HUES64 (cell line): ENCODE results near the gene SYT2.
A peak's percentile ranks its signal among the peaks of the same experiment; 100 is the strongest.

Source experiments
- H3K27ac ChIP-seq: 2 replicates; pipeline ENCODE4 v1.7.0; 2013; ENCODE audit warnings: low read depth, low read length, inconsistent platforms
- H3K27me3 ChIP-seq: 2 replicates; pipeline ENCODE4 v1.6.1; 2013; ENCODE audit warnings: mild to moderate bottlenecking, low read length; ENCODE audit not compliant: insufficient read depth
- H3K36me3 ChIP-seq: 2 replicates; pipeline ENCODE4 v1.6.1; 2013; ENCODE audit warnings: mild to moderate bottlenecking, low read length; ENCODE audit not compliant: insufficient read depth
- H3K4me1 ChIP-seq: 2 replicates; pipeline ENCODE4 v1.6.1; 2013; ENCODE audit warnings: mild to moderate bottlenecking, low read length, moderate library complexity; ENCODE audit not compliant: insufficient read depth
- H3K4me3 ChIP-seq: 2 replicates; pipeline ENCODE4 v1.5.1; 2013; ENCODE audit warnings: mild to moderate bottlenecking, low read length, moderate library complexity
- H3K9ac ChIP-seq: 2 replicates; pipeline ENCODE4 v1.6.1; 2013; ENCODE audit warnings: mild to moderate bottlenecking, low read depth, low read length
- H3K9me3 ChIP-seq: 2 replicates; pipeline ENCODE4 v1.6.1; 2013; ENCODE audit warnings: low read depth, low read length; ENCODE audit not compliant: insufficient read depth
- WGBS: fragments of 150-250, 120-280 bp; methylation state at CpG from one replicate; pipeline ENCODE4 v1.1.7; 2013; ENCODE audit warnings: missing lambda C conversion rate; 5-methylcytosine and 5-hydroxymethylcytosine counted together

SYT2 gene

GRCh38 chr1:202600432-202601041 lies 109.7 kb downstream of the SYT2 start:
- H3K27me3 ChIP-seq: no peaks in the 10 kb centered on the region
- H3K4me3 ChIP-seq: no peak overlapping the region
- no peaks in the 10 kb centered on the region for H3K4me1 ChIP-seq

GRCh38 chr1:202599669-202600431 lies 110.4 kb downstream of the SYT2 start:
- Histone ChIP-seq H3K27me3 (no peaks in the 10 kb centered on the region), H3K9ac (no peak overlapping the region), H3K27ac (no peak overlapping the region), H3K4me1 (no peaks in the 10 kb centered on the region), H3K4me3 (no peak overlapping the region), H3K9me3 (no peaks in the 10 kb centered on the region), H3K36me3 (no peaks in the 10 kb centered on the region)
- WGBS: 62% methylated on average over 16 of the region's 16 CpGs

More at GRCh38 chr1:202600432-202601041, 109.7 kb downstream of the SYT2 start:
- WGBS: 79% methylated on average over 10 of the region's 10 CpGs
- no peaks in the 10 kb centered on the region for H3K9me3 ChIP-seq
- H3K9ac ChIP-seq: no peak overlapping the region
- H3K27ac ChIP-seq: no peak overlapping the region
- H3K36me3 ChIP-seq: no peaks in the 10 kb centered on the region

- H3K27me3 ChIP-seq: no peaks in the 10 kb centered on the region
- H3K9ac ChIP-seq: no peak overlapping the region
- 89% methylated on average over 3 of the region's 3 CpGs for WGBS
Observed at GRCh38 chr1:202597090-202597761, 113.0 kb downstream of the SYT2 start.

GRCh38 chr1:202596638-202597037 lies 113.6 kb downstream of the SYT2 start:
- H3K27ac ChIP-seq: no peak overlapping the region
- H3K9ac ChIP-seq: no peak overlapping the region
- no peaks in the 10 kb centered on the region for H3K4me1 ChIP-seq
- WGBS: 93% methylated on average over 13 of the region's 13 CpGs
- H3K4me3 ChIP-seq: no peak overlapping the region
- H3K36me3 ChIP-seq: no peaks in the 10 kb centered on the region
- no peaks in the 10 kb centered on the region for H3K27me3 ChIP-seq
- H3K9me3 ChIP-seq: no peaks in the 10 kb centered on the region

More at GRCh38 chr1:202597090-202597761, 113.0 kb downstream of the SYT2 start:
- Histone ChIP-seq H3K27ac (no peak overlapping the region), H3K4me3 (no peak overlapping the region), H3K9me3 (no peaks in the 10 kb centered on the region), H3K4me1 (no peaks in the 10 kb centered on the region), H3K36me3 (no peaks in the 10 kb centered on the region)

- H3K27ac ChIP-seq: no peak overlapping the region
- H3K9ac ChIP-seq: no peak overlapping the region
- 90% methylated on average over 4 of the region's 4 CpGs for WGBS
- H3K27me3 ChIP-seq: no peaks in the 10 kb centered on the region
- no peaks in the 10 kb centered on the region for H3K9me3 ChIP-seq
- H3K4me1 ChIP-seq: peaks cover 9% of the 10 kb centered on the region; the same call in 1 of the 2 replicates
- no peaks in the 10 kb centered on the region for H3K36me3 ChIP-seq
- H3K4me3 ChIP-seq: no peak overlapping the region
Observed at GRCh38 chr1:202593845-202594244, 116.4 kb downstream of the SYT2 start.

- Histone ChIP-seq H3K27ac (no peak overlapping the region), H3K27me3 (no peaks in the 10 kb centered on the region), H3K36me3 (no peaks in the 10 kb centered on the region), H3K9me3 (no peaks in the 10 kb centered on the region), H3K4me3 (no peak overlapping the region), H3K4me1 (peaks cover 13% of the 10 kb centered on the region; the same call in 1 of the 2 replicates), H3K9ac (no peak overlapping the region)
- WGBS: 87% methylated on average over 7 of the region's 7 CpGs
Observed at GRCh38 chr1:202592146-202592545, 118.1 kb downstream of the SYT2 start.

- Histone ChIP-seq H3K9me3 (no peaks in the 10 kb centered on the region), H3K36me3 (no peaks in the 10 kb centered on the region), H3K9ac (no peak overlapping the region), H3K27me3 (no peaks in the 10 kb centered on the region), H3K4me3 (no peak overlapping the region), H3K4me1 (peaks cover 14% of the 10 kb centered on the region; the same call in 1 of the 2 replicates), H3K27ac (no peak overlapping the region)
- WGBS: 83% methylated on average over 7 of the region's 7 CpGs
Observed at GRCh38 chr1:202591515-202591914, 118.7 kb downstream of the SYT2 start.

- no peaks in the 10 kb centered on the region for H3K9me3 ChIP-seq
- no peak overlapping the region for H3K4me3 ChIP-seq
- H3K27ac ChIP-seq: no peak overlapping the region
- H3K36me3 ChIP-seq: no peaks in the 10 kb centered on the region
- no peak overlapping the region for H3K9ac ChIP-seq
- no peaks in the 10 kb centered on the region for H3K27me3 ChIP-seq
- H3K4me1 ChIP-seq: peaks cover 19% of the 10 kb centered on the region; the same call in 1 of the 2 replicates
- 91% methylated on average over 5 of the region's 5 CpGs for WGBS
Observed at GRCh38 chr1:202590975-202591411, 119.3 kb downstream of the SYT2 start.

GRCh38 chr1:202590126-202590525 lies 120.1 kb downstream of the SYT2 start:
- no peaks in the 10 kb centered on the region for H3K36me3 ChIP-seq
- H3K27ac ChIP-seq: no peak overlapping the region
- WGBS: 99% methylated on average over 4 of the region's 4 CpGs
- no peak overlapping the region for H3K9ac ChIP-seq
- H3K4me3 ChIP-seq: no peak overlapping the region
- no peaks in the 10 kb centered on the region for H3K9me3 ChIP-seq
- H3K27me3 ChIP-seq: no peaks in the 10 kb centered on the region
- peaks cover 23% of the 10 kb centered on the region; the same call in 1 of the 2 replicates for H3K4me1 ChIP-seq

GRCh38 chr1:202589190-202589930 lies 120.9 kb downstream of the SYT2 start:
- no peaks in the 10 kb centered on the region for H3K27me3 ChIP-seq
- no peaks in the 10 kb centered on the region for H3K9me3 ChIP-seq
- H3K4me3 ChIP-seq: no peak overlapping the region
- H3K4me1 ChIP-seq: peaks cover 23% of the 10 kb centered on the region; the same call in 1 of the 2 replicates
- 60% methylated on average over 8 of the region's 8 CpGs for WGBS
- H3K9ac ChIP-seq: no peak overlapping the region
- 0 out of 2 replicates have a peak overlapping the region, but pooled peaks have one; percentile 27 for H3K27ac ChIP-seq
- H3K36me3 ChIP-seq: no peaks in the 10 kb centered on the region
